Activated CD4-positive, alpha-beta memory T cell treated with anti-CD3 and anti-CD28 coated beads, Interleukin-2, amount 10 ng/mL, durations not matched to agents 7 days and 5 days (primary cell): ENCODE measurements around the gene OR2D2. TPM values are rescaled to one million over a fixed set of nuclear protein-coding genes. Genes with fewer than 3 reads are reported as not detected.
"Not testable (repeated sequence)": the region's sequence is repeated elsewhere in the genome, so short reads cannot be mapped to it uniquely, and the experiment has no call there.

Experiments used
- CTCF ChIA-PET: fragments of 350-600 bp; sonication (Branson Sonifier 250); formaldehyde crosslinking; loops from one replicate; lab custom pipeline; 2021; ENCODE audit warnings: antibody characterized with exemption, inconsistent platforms; lab: Charles Lee
- POLR2A ChIA-PET: fragments of 350-600 bp; sonication (Branson Sonifier 250); formaldehyde crosslinking; loops from one replicate; lab custom pipeline; 2021; ENCODE audit warnings: antibody characterized with exemption; lab: Charles Lee
- DNase-seq: peaks from one replicate; pipeline ENCODE4 v3.0.0-alpha.2; 2020
- H3K27ac Mint-ChIP-seq: one replicate; pipeline ENCODE4 v1.8.0; 2021; ENCODE audit warnings: mild to moderate bottlenecking, mixed read lengths
- H3K27me3 Mint-ChIP-seq: one replicate; pipeline ENCODE4 v1.8.0; 2021; ENCODE audit warnings: mixed read lengths
- H3K36me3 Mint-ChIP-seq: one replicate; pipeline ENCODE4 v1.8.0; 2021; ENCODE audit warnings: low read depth, mixed read lengths
- H3K4me1 Mint-ChIP-seq: one replicate; pipeline ENCODE4 v1.8.0; 2021; ENCODE audit warnings: mixed read lengths
- H3K4me3 Mint-ChIP-seq: one replicate; pipeline ENCODE4 v1.8.0; 2021; ENCODE audit warnings: mild to moderate bottlenecking, mixed read lengths
- H3K9me3 Mint-ChIP-seq: one replicate; pipeline ENCODE4 v1.8.0; 2021; ENCODE audit warnings: mixed read lengths
- total RNA-seq, 2 experiments: library from RNA; stranded (reverse); gene quantifications; one replicate each; pipeline ENCODE4 v1.2.3, GENCODE V29; 2021

OR2D2 gene
- total RNA-seq, 2 experiments from 2014 or later, result not detected

GRCh38 chr11:6864438-6864837 is 27.9 kb downstream of the OR2D2 start:
- Mint-ChIP-seq H3K9me3 (peaks cover 2% of the 10 kb centered on the region), H3K27ac (no peak overlapping the region), H3K4me3 (no peak overlapping the region), H3K36me3 (no peaks in the 10 kb centered on the region), H3K27me3 (peaks cover 11% of the 10 kb centered on the region), H3K4me1 (no peaks in the 10 kb centered on the region)
- ChIA-PET CTCF (no interaction called here), POLR2A (interaction anchor here (0.8 kb wide), 1 partner anchor 9 kb away, joined by 3 read pairs; no protein-coding TSS in a partner anchor)
- no peak for DNase-seq

GRCh38 chr11:6862961-6863360 is 29.3 kb downstream of the OR2D2 start, which contains the start of gene OR10A2:
OR10A2 (plus strand) TSS chr11:6863057; CDS start chr11:6869755, 6,698 bp downstream.
- ChIA-PET CTCF (interaction anchor here (0.6 kb wide), 1 partner anchor 118 kb away, joined by 4 read pairs; no protein-coding TSS in a partner anchor), POLR2A (interaction anchor here (1.3 kb wide), 1 partner anchor 8 kb away, joined by 3 read pairs; no protein-coding TSS in a partner anchor)
- peaks cover 12% of the 10 kb centered on the region for H3K27me3 Mint-ChIP-seq
- no peaks in the 10 kb centered on the region for H3K4me1 Mint-ChIP-seq
- peaks cover 2% of the 10 kb centered on the region for H3K9me3 Mint-ChIP-seq
- no peak for DNase-seq
- H3K4me3 Mint-ChIP-seq, result no peak within 1 kb of the TSS
- H3K36me3 Mint-ChIP-seq, result no peaks in the 10 kb centered on the region
- H3K27ac Mint-ChIP-seq, result no peak within 1 kb of the TSS

- Mint-ChIP-seq H3K27ac (no peak overlapping the region), H3K4me3 (no peak overlapping the region), H3K36me3 (no peaks in the 10 kb centered on the region), H3K9me3 (peaks cover 8% of the 10 kb centered on the region), H3K27me3 (peaks cover 6% of the 10 kb centered on the region), H3K4me1 (peaks cover 8% of the 10 kb centered on the region)
- no peak for DNase-seq
- CTCF ChIA-PET, result no interaction called here
- POLR2A ChIA-PET, result no interaction called here
These were observed 35.4 kb downstream of the OR2D2 start for GRCh38 chr11:6856871-6857270.

GRCh38 chr11:6855971-6856541 is 36.2 kb downstream of the OR2D2 start:
- CTCF ChIA-PET, result no interaction called here
- H3K4me3 Mint-ChIP-seq, result no peak overlapping the region
- H3K4me1 Mint-ChIP-seq, result peaks cover 8% of the 10 kb centered on the region
- no peak for DNase-seq
- H3K9me3 Mint-ChIP-seq, result peaks cover 12% of the 10 kb centered on the region
- H3K27ac Mint-ChIP-seq, result no peak overlapping the region
- POLR2A ChIA-PET, result interaction anchor here (0.7 kb wide), 1 partner anchor 8 kb away, joined by 3 read pairs; no protein-coding TSS in a partner anchor
- no peaks in the 10 kb centered on the region for H3K36me3 Mint-ChIP-seq
- peaks cover 6% of the 10 kb centered on the region for H3K27me3 Mint-ChIP-seq

GRCh38 chr11:6854801-6855200 is 37.5 kb downstream of the OR2D2 start:
- CTCF ChIA-PET, H3K4me1 Mint-ChIP-seq, H3K36me3 Mint-ChIP-seq, H3K4me3 Mint-ChIP-seq, H3K27ac Mint-ChIP-seq, DNase-seq, H3K27me3 Mint-ChIP-seq, POLR2A ChIA-PET: not testable (repeated sequence)
- H3K9me3 Mint-ChIP-seq, result peaks cover 16% of the 10 kb centered on the region

GRCh38 chr11:6850526-6850925 is 41.8 kb downstream of the OR2D2 start:
- Mint-ChIP-seq H3K27ac (no peak overlapping the region), H3K4me1 (no peaks in the 10 kb centered on the region), H3K27me3 (peaks cover 6% of the 10 kb centered on the region), H3K4me3 (no peak overlapping the region), H3K36me3 (no peaks in the 10 kb centered on the region), H3K9me3 (peaks cover 14% of the 10 kb centered on the region)
- ChIA-PET CTCF (no interaction called here), POLR2A (no interaction called here)
- DNase-seq, result no peak

- Mint-ChIP-seq H3K36me3 (no peaks in the 10 kb centered on the region), H3K27ac (no peak within 1 kb of the TSS), H3K9me3 (peaks cover 2% of the 10 kb centered on the region), H3K4me1 (peaks cover 7% of the 10 kb centered on the region), H3K27me3 (peaks cover 12% of the 10 kb centered on the region), H3K4me3 (no peak within 1 kb of the TSS)
- ChIA-PET POLR2A (no interaction called here), CTCF (no interaction called here)
- no peak for DNase-seq
These were observed 46.9 kb downstream of the OR2D2 start, which contains the start of gene OR10A5 for GRCh38 chr11:6845383-6845782. OR10A5 (plus strand) TSS chr11:6845683; CDS start chr11:6845683, 0 bp downstream.

- POLR2A ChIA-PET, result no interaction called here
- Mint-ChIP-seq H3K36me3 (no peaks in the 10 kb centered on the region), H3K4me1 (peaks cover 7% of the 10 kb centered on the region), H3K27me3 (peaks cover 15% of the 10 kb centered on the region), H3K27ac (no peak overlapping the region), H3K9me3 (no peaks in the 10 kb centered on the region), H3K4me3 (no peak overlapping the region)
- no peak for DNase-seq
- CTCF ChIA-PET, result no interaction called here
These were observed 47.9 kb downstream of the OR2D2 start for GRCh38 chr11:6844356-6844755.

GRCh38 chr11:6843670-6844069 is 48.6 kb downstream of the OR2D2 start:
- H3K4me3 Mint-ChIP-seq, result no peak overlapping the region
- no peak for DNase-seq
- ChIA-PET CTCF (interaction anchor here (1.0 kb wide), 1 partner anchor 31 kb away, joined by 3 read pairs; no protein-coding TSS in a partner anchor), POLR2A (no interaction called here)
- H3K27me3 Mint-ChIP-seq, result peaks cover 15% of the 10 kb centered on the region
- H3K27ac Mint-ChIP-seq, result no peak overlapping the region
- H3K9me3 Mint-ChIP-seq, result no peaks in the 10 kb centered on the region
- peaks cover 7% of the 10 kb centered on the region for H3K4me1 Mint-ChIP-seq
- H3K36me3 Mint-ChIP-seq, result no peaks in the 10 kb centered on the region

GRCh38 chr11:6841694-6842093 is 50.6 kb downstream of the OR2D2 start:
- CTCF ChIA-PET, result interaction anchor here (0.7 to 1.0 kb wide), 2 partner anchors 29 to 86 kb away, joined by 4 read pairs; no protein-coding TSS in a partner anchor
- no peak overlapping the region for H3K4me3 Mint-ChIP-seq
- H3K4me1 Mint-ChIP-seq, result peaks cover 7% of the 10 kb centered on the region
- no peak overlapping the region for H3K27ac Mint-ChIP-seq
- no peaks in the 10 kb centered on the region for H3K36me3 Mint-ChIP-seq
- H3K9me3 Mint-ChIP-seq, result no peaks in the 10 kb centered on the region
- DNase-seq, result no peak
- H3K27me3 Mint-ChIP-seq, result peaks cover 18% of the 10 kb centered on the region
- POLR2A ChIA-PET, result no interaction called here

Other genes with a start within 250 kb of the OR2D2 start
- gene DCHS1, start 236.7 kb downstream of the OR2D2 start, total RNA-seq, result under 1 TPM; 0.23 to 0.25 TPM
- 10 to 100 TPM; 54.1 to 56.3 TPM for gene MRPL17, start 209.2 kb downstream of the OR2D2 start, total RNA-seq
- gene OR2AG2, start 120.5 kb downstream of the OR2D2 start, total RNA-seq, result not detected
- gene OR2AG1, start 109.5 kb downstream of the OR2D2 start, total RNA-seq, result not detected
- gene OR6A2, start 92.8 kb downstream of the OR2D2 start, total RNA-seq, result not detected
- not detected for gene OR10A5, start 46.8 kb downstream of the OR2D2 start, total RNA-seq
- not detected for gene OR10A2, start 29.4 kb downstream of the OR2D2 start, total RNA-seq
- not detected for gene OR10A4, start 15.9 kb downstream of the OR2D2 start, total RNA-seq
- not detected for gene OR2D3, start 28.5 kb upstream of the OR2D2 start, total RNA-seq
- under 1 TPM; 0.53 to 0.68 TPM for gene ZNF215, start 33.9 kb upstream of the OR2D2 start, total RNA-seq
- not detected for gene ZNF214, start 127.8 kb upstream of the OR2D2 start, total RNA-seq
- not detected for gene NLRP14, start 128.0 kb upstream of the OR2D2 start, total RNA-seq
- not detected for gene RBMXL2, start 196.5 kb upstream of the OR2D2 start, total RNA-seq